Measurements from ENCODE around the gene LPAR1.

LPAR1 gene

DNA sequence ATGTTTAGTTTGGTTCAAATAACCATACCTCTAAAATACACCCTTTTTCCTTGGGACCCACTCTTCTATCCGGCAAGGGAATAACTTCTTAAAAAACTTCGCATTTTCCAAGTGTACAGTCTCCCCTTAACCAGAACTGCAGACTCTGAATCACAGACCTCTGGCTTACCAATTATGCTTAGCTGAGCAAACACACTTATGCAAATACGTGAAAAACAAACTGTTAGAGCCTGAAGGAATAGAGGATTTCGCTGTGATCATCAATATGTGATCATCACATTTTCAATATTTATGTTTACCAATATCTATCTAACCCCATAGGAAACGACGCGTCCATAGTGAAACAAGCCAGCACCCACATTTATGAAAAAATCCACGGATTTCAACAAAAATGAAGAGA lies 1.3 kb downstream of the LPAR1 start:
- no peak for DNase-seq

- DNase-seq = peak; percentile 11
These were observed 1.9 kb downstream of the LPAR1 start for GRCh38 chr9:111036429-111036789.

- no peak for DNase-seq
These were observed 2.5 kb downstream of the LPAR1 start for GRCh38 chr9:111035543-111036428.

- DNase-seq = no peak
These were observed 3.3 kb downstream of the LPAR1 start for GRCh38 chr9:111034898-111035539.

DNA sequence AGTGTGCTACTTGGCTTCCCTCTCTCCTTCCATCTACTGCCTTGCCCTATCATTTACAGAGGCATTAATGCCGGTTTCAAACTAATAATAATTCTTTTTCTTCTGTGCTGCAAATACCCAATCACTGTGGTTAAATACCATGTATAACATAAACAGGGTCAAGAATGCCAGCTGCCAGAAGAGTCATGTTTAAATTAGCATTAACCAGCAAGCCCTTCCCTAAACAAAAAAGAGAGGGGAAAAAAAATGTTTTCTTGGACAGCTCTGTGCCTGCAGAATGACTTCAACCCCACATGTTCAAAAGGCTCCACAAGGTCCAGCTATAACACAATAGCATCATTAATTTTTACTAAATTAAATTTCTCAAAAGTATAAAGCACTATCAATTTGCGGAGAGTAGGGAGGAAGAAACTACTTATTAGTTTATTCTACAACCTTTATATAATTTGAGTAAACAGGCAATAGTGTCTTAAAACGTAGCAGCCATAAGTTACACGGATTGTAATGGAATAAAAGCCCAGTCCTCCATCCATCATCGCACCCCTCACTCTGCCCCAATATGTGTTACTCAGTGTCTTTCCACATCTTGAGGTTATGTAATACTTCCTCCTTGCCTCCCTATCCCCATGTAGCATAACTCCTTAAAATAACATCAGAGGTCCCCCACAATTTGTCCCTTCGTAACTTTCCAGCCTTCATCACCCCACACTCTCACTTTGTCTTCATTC lies 3.9 kb downstream of the LPAR1 start:
- DNase-seq = no peak

- DNase-seq = no peak
These were observed 7.8 kb downstream of the LPAR1 start for GRCh38 chr9:111030492-111030891.

GRCh38 chr9:111029260-111029659 lies 9.0 kb downstream of the LPAR1 start:
- peak; percentile 34 for DNase-seq

DNA sequence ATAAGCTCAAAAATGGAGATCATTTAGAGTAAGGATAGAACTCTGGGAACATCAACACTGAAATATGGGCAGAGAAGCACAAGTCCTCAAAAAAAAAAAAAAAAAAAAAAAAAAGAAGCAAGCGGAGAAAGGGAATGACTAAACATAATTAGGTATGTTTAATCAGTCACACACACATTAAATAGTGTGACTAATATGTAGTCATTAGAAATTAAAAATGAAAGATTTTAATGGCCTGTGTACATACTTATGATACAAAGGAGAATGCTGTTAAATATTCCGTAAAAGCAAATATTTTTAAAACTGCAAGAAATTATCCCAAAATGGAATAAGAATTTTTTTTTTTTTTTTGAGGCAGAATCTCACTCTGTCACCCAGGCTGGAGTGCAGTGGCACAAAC lies 10.5 kb downstream of the LPAR1 start:
- DNase-seq = no peak

GRCh38 chr9:111023128-111023527 lies 15.1 kb downstream of the LPAR1 start:
- peak; percentile 7 for DNase-seq

GRCh38 chr9:111020594-111020993 lies 17.7 kb downstream of the LPAR1 start:
- no peak for DNase-seq

DNA sequence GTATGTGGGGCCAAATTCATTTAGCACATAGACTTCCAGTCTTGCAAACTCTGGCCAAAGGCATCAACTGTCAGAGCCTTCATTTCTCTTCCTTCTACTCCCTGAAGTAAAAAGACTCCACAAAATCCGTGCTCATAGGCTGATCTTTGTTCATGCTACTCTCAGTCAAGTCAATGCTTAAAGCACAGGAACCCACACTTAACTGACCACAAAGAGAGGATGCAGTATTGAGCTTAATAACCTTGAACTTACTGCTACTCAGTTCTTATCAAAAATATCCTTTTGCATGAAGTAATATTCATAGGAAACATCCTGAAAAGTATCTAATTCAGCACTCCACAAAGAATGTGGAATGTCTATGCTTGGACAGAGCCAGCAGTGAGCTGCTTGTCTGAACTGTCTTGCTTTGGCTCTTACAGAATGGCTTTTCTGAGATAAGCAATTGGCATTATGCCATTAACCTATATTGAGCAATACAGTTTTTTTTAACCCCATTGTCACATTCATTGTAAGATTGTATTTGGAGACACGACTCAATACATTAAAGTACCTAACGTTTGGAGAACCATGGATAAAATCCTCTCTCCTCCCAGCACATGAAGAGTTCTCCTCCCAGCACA lies 21.7 kb downstream of the LPAR1 start:
- DNase-seq = peak; percentile 78

DNA sequence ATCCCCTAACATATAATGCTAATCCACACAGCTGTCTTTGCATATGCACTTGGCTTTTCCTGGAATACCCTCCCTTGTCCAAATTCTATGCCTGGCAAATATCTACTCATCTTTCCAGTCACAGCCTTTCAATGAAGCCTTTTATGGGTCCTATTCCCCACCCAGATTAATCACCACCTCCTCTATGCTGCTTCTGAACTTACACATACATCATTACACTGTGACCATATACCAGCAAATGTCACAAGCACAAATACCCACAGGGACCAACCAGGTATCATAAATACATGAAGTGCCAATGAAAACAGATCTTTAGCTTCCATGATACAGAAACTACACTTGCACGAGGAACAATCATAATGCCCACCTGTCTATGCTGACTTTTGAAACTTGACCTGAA lies 22.3 kb downstream of the LPAR1 start:
- no peak for DNase-seq

DNA sequence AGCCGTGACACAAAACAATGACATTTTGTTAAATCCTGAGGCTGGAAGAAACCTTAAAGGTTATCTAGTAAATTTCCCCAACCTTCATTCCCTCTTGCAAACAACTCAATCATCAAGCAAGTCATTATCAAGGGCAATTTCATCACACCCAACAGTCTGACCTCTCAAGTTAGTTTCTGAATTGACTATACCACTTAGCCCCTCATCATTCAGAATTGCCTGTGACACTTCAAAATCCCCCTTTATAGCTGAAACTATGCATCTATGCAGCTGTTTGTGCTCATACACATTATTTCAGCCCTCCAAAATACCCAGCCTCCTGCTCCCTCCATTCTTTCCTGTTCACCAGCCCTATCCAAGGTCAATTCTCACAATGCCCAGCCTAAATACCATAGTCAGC lies 24.6 kb downstream of the LPAR1 start:
- no peak for DNase-seq

DNA sequence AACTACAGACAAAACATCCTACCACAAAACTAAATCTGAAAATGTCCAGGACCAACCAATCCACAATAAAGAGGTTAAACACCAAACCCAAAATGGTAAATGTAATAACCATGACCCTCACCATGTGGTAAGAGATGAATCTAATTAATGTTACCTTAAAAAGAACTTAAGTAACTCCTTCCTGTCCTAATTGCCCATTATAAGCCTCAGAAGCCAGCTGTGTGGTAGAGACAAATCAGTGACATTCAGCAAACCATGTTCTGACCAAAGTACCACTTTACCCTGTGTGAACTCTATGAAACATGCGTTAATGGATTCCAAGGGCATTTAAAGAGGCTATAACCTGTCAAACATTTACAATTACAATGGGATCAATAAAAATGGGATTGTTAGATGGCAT lies 25.0 kb downstream of the LPAR1 start:
- DNase-seq = no peak

GRCh38 chr9:111008158-111009075 lies 29.9 kb downstream of the LPAR1 start:
- no peak for DNase-seq

DNA sequence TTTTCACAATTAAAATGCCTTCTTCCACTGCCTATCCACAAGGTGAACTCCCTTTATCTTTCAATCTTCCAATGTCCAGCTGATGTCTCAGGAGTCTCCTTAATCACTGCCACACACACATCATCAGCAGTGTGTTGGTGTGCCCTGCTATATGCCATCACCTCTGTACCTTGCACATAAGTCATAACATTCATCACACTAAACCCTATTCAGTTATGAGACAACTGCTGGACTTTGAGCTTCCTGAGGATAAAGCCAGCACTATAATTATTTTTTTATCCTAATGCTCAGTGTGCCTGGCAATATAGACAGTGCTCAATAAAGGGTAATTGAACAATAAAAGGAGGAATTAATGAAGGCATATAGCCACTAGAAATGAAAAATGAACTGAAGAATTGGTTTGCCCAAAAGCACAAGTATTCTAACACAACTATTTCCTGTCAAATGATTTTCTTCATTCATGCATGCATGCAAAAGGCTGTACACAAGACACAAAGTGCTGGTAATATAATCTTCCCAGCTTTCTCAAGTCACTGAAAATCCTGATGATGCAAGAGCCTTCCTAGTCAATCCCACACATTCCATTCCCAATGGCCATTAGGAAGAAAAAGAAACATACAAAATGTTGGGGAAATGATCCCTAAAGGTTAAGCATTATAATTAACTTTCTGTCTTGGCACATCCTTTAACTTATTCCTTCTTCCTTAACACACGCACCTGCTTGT lies 32.4 kb downstream of the LPAR1 start:
- no peak for DNase-seq

GRCh38 chr9:111004936-111005335 lies 33.3 kb downstream of the LPAR1 start:
- DNase-seq = no peak

DNA sequence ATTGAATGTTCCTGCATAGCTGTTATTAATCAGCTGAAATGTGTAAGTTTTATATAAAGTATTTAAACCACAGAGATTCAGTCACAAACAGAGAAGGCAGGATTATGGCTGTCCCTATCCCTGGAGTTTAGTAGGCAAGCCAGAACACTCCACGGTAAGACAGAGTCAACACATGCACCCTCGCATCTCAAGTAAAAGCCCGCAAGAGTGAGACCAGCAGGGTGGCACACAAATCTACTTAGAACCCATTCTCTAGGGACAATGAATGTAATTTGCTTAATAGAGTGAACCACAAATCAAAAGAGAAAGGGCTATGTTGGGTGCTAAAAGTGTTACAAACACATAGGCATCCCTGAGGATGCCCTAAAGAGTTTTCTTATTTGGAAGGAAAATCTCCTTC lies 35.1 kb downstream of the LPAR1 start:
- no peak for DNase-seq

GRCh38 chr9:111001526-111001925 lies 36.7 kb downstream of the LPAR1 start:
- peak; percentile 44 for DNase-seq

- DNase-seq = no peak
These were observed 38.1 kb downstream of the LPAR1 start for GRCh38 chr9:111000202-111000601.

DNA sequence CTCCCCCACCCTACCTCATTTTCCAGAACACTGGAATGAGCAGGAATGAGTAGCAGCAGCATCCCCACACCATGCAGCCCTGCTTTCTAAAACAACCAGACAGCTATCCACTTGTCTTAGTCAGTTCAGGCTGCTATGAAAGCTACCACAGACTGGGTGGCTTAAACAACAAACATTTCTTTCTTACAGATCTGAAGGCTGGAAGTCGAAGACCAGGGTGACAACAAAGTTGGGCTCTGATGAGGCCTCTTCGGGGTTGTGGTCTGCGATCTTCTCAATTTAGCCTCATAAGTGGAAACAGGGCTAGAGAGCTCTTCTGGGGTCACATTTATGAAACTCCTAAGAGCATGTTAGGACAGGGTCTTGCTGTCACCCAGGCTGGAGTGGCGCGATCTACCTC lies 38.9 kb downstream of the LPAR1 start:
- DNase-seq = no peak

GRCh38 chr9:110997847-110998246 lies 40.4 kb downstream of the LPAR1 start:
- no peak for DNase-seq

All from hematopoietic multipotent progenitor cell treated with erythropoietin and hydrocortisone succinate and interleukin-3 and kit ligand, for 6 days (in vitro differentiated cells).